Activated CD8-positive, alpha-beta memory T cell treated with anti-CD3 and anti-CD28 coated beads, Interleukin-2, amount 50 U/mL, for 1 hour (primary cell): Measurements from ENCODE around the gene NFAT5.
"Not testable (repeated sequence)": the region's sequence is repeated elsewhere in the genome, so short reads cannot be mapped to it uniquely, and the experiment has no call there.

Experiments
- DNase-seq: peaks from one replicate; pipeline ENCODE4 v3.0.0-alpha.2; 2020; ENCODE audit errors: extremely low read depth

NFAT5 gene, protein sequence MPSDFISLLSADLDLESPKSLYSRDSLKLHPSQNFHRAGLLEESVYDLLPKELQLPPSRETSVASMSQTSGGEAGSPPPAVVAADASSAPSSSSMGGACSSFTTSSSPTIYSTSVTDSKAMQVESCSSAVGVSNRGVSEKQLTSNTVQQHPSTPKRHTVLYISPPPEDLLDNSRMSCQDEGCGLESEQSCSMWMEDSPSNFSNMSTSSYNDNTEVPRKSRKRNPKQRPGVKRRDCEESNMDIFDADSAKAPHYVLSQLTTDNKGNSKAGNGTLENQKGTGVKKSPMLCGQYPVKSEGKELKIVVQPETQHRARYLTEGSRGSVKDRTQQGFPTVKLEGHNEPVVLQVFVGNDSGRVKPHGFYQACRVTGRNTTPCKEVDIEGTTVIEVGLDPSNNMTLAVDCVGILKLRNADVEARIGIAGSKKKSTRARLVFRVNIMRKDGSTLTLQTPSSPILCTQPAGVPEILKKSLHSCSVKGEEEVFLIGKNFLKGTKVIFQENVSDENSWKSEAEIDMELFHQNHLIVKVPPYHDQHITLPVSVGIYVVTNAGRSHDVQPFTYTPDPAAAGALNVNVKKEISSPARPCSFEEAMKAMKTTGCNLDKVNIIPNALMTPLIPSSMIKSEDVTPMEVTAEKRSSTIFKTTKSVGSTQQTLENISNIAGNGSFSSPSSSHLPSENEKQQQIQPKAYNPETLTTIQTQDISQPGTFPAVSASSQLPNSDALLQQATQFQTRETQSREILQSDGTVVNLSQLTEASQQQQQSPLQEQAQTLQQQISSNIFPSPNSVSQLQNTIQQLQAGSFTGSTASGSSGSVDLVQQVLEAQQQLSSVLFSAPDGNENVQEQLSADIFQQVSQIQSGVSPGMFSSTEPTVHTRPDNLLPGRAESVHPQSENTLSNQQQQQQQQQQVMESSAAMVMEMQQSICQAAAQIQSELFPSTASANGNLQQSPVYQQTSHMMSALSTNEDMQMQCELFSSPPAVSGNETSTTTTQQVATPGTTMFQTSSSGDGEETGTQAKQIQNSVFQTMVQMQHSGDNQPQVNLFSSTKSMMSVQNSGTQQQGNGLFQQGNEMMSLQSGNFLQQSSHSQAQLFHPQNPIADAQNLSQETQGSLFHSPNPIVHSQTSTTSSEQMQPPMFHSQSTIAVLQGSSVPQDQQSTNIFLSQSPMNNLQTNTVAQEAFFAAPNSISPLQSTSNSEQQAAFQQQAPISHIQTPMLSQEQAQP (N-terminal part only)

GRCh38 chr16:69565671-69566239, at the start of gene NFAT5:
NFAT5 (plus strand) TSS chr16:69565966; CDS start chr16:69566302, 336 bp downstream.
- peak; percentile 59 for DNase-seq

GRCh38 chr16:69517914-69518313, 47.9 kb upstream of the NFAT5 start:
- not testable (repeated sequence) for DNase-seq

DNA sequence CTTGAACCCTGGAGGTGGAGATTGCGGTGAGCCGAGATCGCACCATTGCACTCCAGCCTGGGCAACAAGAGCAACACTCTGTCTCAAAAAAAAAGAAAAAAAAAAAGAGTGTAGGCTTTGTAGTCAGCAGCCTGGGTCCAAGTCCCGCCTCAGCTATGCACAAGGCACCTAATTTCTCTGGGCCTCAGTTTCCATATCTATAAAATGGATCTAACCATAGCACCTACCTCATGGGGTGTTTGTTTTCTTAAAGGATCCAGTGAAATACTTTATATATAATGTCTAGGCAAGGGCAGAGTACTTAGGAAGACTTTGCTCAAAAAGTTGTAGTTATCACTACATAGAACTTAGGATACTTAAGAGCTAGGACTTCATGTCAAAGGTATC, 45.4 kb upstream of the NFAT5 start:
- no peak for DNase-seq

GRCh38 chr16:69520800-69521602, 44.8 kb upstream of the NFAT5 start:
- no peak for DNase-seq

GRCh38 chr16:69522041-69522578, 43.7 kb upstream of the NFAT5 start:
- DNase-seq = no peak

- no peak for DNase-seq
Measured at GRCh38 chr16:69522732-69523404, 42.9 kb upstream of the NFAT5 start.

GRCh38 chr16:69523566-69524305, 42.0 kb upstream of the NFAT5 start:
- no peak for DNase-seq

- DNase-seq = no peak
Measured at GRCh38 chr16:69526831-69527655, 38.7 kb upstream of the NFAT5 start.

DNA sequence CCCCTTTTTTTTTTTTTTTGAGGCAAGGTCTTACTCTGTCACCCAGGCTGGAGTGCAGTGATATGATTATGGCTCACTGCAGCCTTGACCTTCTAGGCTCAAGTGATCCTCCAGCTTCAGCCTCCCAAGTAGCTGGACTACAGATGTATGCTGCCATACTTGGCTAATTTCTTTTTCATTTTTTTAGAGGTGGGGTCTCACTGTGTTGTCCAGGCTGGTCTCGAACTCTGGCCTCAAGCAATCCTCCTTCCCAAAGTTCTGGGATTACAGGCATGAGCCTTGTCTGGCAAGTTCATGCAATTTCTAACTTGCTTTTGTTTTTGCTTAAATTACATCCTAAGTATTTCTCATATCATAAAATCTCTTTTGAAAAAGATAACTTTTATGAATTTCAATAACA, 33.8 kb upstream of the NFAT5 start:
- DNase-seq = no peak

GRCh38 chr16:69532641-69533455, 32.9 kb upstream of the NFAT5 start:
- DNase-seq = no peak

DNA sequence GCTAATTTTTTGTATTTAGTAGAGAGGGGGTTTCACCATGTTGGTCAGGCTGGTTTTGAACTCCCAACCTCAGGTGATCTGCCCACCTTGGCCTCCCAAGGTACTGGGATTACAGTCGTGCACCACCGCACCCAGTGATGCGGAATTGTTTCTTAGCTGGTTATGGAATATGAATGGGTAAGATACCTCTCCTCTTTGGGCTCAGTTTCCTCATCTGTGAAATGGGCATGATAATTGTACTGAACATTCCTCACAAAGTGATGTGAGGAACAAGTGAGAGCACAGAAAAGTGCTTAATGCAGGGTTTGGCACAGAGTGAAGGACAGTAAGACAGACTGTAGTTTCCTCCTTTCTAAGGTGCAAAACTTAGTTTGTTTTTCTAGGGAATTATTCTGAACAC, 31.0 kb upstream of the NFAT5 start:
- no peak for DNase-seq

- no peak for DNase-seq
Measured at GRCh38 chr16:69535123-69536050, 30.4 kb upstream of the NFAT5 start.

GRCh38 chr16:69537706-69538080, 28.1 kb upstream of the NFAT5 start:
- no peak for DNase-seq

GRCh38 chr16:69538808-69539207, 27.0 kb upstream of the NFAT5 start:
- DNase-seq = no peak

- no peak for DNase-seq
Measured at GRCh38 chr16:69542974-69543373, 22.8 kb upstream of the NFAT5 start.

- no peak for DNase-seq
Measured at GRCh38 chr16:69544088-69544487, 21.7 kb upstream of the NFAT5 start.

DNA sequence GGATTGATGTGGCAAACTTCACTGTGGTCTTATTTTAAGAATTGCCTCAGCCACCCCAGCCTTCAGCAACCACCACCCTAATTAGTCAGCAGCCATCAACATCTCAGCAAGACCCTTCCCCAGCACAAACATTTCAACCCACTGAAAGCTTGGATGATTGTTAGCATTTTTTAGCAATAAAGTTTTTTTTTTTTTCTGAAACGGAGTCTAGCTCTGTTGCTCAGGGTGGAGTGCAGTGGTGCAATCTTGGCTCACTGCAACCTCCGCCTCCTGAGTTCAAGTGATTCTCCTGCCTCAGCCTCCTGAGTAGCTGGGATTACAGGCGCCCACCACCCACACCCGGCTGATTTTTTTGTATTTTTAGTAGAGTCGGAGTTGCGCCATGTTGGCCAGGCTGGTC, 19.1 kb upstream of the NFAT5 start:
- not testable (repeated sequence) for DNase-seq
